Transverse colon (tissue), 4 donors: ENCODE data around the gene SSBP2. TPM values are rescaled to one million over a fixed set of nuclear protein-coding genes. Genes with fewer than 3 reads are reported as not detected.

ENCODE experiments used
- DNase-seq: peaks from one replicate; pipeline ENCODE4 v3.0.0-alpha.2; 2019
- H3K27ac ChIP-seq, 4 donors: fragments of 200-600 bp; sonication (generic); 2 replicates each; pipeline ENCODE4 v1.5.1; 2016 to 2018; ENCODE audit warnings: inconsistent platforms in 4 of 4
- H3K27me3 ChIP-seq: fragments of 200-600 bp; sonication (generic); 2 replicates; pipeline ENCODE4 v1.5.1; 2017; ENCODE audit warnings: inconsistent platforms
- H3K36me3 ChIP-seq, 4 donors: fragments of 200-600 bp; sonication (generic); 2 replicates each; pipeline ENCODE4 v1.5.1; 2017 to 2019; ENCODE audit warnings: inconsistent platforms in 4 of 4
- H3K4me1 ChIP-seq, 4 donors: fragments of 200-600 bp; sonication (generic); 2 replicates each; pipeline ENCODE4 v1.5.1; 2017 to 2020; ENCODE audit warnings: inconsistent platforms in 4 of 4
- H3K4me3 ChIP-seq, 4 donors: fragments of 200-600 bp; sonication (generic); 1 replicate in 1 of 4; 2 replicates in 3 of 4; pipeline versions ENCODE4 v1.5.1 to v1.6.1; 2017 to 2019; ENCODE audit warnings: inconsistent platforms in 4 of 4
- H3K9me3 ChIP-seq, 2 donors: fragments of 200-600 bp; sonication (generic); 2 replicates each; pipeline ENCODE4 v1.5.1; 2017 to 2019; ENCODE audit warnings: inconsistent platforms in 2 of 2
- EP300 ChIP-seq: sonication (generic); formaldehyde crosslinking; IDR thresholded peaks from one replicate; pipeline ENCODE4 v1.6.1; 2017; ENCODE audit warnings: antibody characterized with exemption, low read depth
- POLR2A ChIP-seq: fragments of 450-650 bp; IDR thresholded peaks from one replicate; pipeline ENCODE4 v1.6.1; 2016; ENCODE audit warnings: antibody characterized with exemption, mild to moderate bottlenecking, moderate library complexity
- POLR2AphosphoS5 ChIP-seq, 3 donors: sonication (generic); formaldehyde crosslinking; IDR thresholded peaks; one replicate each; pipeline ENCODE4 v1.6.1; 2016; ENCODE audit warnings: antibody characterized with exemption in 3 of 3
- WGBS, 2 donors: methylation state at CpG; one replicate each; pipeline ENCODE4 v1.1.5; 2018; ENCODE audit warnings: low coverage in 1 of 2; 5-methylcytosine and 5-hydroxymethylcytosine counted together
- in situ Hi-C, 4 donors: fragments of 200-750 bp; cut with MboI; loops; one replicate each; pipeline versions ENCODE4 v1.15.0 to v1.15.1; 2017; ENCODE audit warnings: low sequenced_read_pairs in 3 of 4, low pct_ligation_motif_present in 1 of 4, low pct_unique_long_range_greater_than_20kb in 1 of 4
- intact Hi-C: fragments of 100-400 bp; cut with DNase I; formaldehyde crosslinking; loops from one replicate; pipeline ENCODE4 v1.15.1; 2023; ENCODE audit warnings: low total_unique reads
- total RNA-seq, 4 donors: library from RNA; depleted of rRNA; stranded (reverse); fragments of >200 nt; gene quantifications; one replicate each; pipeline ENCODE4 v1.1.0, GENCODE V29; 2016
- TF ChIP-seq, protein P1 (sequence below), 5 experiments: fragments of 200-600 bp in 3 of 5; fragments of 450-650 bp in 2 of 5; sonication (generic) in 3 of 5; IDR thresholded peaks; 1 replicate in 2 of 5; 2 replicates in 3 of 5; pipeline ENCODE4 v1.5.1; 2016 to 2017; ENCODE audit warnings: antibody characterized with exemption in 5 of 5, inconsistent platforms in 3 of 5, mild to moderate bottlenecking in 2 of 5, moderate library complexity in 1 of 5

SSBP2 gene
- total RNA-seq, 4 donors from 2014 or later, result 22.8 to 50.4 (median 34.4) TPM

DNA sequence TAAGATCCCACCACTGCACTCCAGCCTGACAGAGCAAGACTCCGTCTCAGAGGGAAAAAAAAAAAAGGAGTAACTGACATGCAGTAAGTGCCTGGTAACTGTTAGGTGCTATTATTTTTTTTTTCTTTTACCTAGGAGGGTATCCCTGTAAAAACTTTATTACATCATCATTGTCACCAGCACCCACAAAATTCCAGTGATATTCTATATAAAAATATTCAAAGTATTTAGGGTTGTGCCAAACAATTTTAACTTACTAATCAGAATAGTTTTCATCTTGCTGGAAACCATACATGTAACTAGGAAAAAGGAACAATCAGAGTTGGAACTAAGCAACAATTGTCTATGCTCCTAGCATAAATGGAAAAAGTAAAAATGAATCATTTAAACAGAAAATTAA is 112.4 kb downstream of the SSBP2 start:
- no peaks in the 10 kb centered on the region for H3K36me3 ChIP-seq
- no peak overlapping the region for H3K27ac ChIP-seq
- DNase-seq, result no peak
- H3K9me3 ChIP-seq, result no peaks in the 10 kb centered on the region
- H3K27me3 ChIP-seq, result no peaks in the 10 kb centered on the region
- peaks cover 0 to 8% (median 0%) of the 10 kb centered on the region in 4 donors for H3K4me1 ChIP-seq
- no peak overlapping the region for H3K4me3 ChIP-seq
- in situ Hi-C loops, result no loop called here
- TF ChIP-seq POLR2A, result no peak
- TF ChIP-seq, protein P1, sequence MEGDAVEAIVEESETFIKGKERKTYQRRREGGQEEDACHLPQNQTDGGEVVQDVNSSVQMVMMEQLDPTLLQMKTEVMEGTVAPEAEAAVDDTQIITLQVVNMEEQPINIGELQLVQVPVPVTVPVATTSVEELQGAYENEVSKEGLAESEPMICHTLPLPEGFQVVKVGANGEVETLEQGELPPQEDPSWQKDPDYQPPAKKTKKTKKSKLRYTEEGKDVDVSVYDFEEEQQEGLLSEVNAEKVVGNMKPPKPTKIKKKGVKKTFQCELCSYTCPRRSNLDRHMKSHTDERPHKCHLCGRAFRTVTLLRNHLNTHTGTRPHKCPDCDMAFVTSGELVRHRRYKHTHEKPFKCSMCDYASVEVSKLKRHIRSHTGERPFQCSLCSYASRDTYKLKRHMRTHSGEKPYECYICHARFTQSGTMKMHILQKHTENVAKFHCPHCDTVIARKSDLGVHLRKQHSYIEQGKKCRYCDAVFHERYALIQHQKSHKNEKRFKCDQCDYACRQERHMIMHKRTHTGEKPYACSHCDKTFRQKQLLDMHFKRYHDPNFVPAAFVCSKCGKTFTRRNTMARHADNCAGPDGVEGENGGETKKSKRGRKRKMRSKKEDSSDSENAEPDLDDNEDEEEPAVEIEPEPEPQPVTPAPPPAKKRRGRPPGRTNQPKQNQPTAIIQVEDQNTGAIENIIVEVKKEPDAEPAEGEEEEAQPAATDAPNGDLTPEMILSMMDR (IDR thresholded peaks at IDR 0.05), result no peak
- no peak for TF ChIP-seq POLR2AphosphoS5 (IDR thresholded peaks at IDR 0.05)
- no peak for TF ChIP-seq EP300
- intact Hi-C loops, result no loop called here
- WGBS, 2 donors, result 73 to 86% methylated on average over 1 of the region's 1 CpG

DNA sequence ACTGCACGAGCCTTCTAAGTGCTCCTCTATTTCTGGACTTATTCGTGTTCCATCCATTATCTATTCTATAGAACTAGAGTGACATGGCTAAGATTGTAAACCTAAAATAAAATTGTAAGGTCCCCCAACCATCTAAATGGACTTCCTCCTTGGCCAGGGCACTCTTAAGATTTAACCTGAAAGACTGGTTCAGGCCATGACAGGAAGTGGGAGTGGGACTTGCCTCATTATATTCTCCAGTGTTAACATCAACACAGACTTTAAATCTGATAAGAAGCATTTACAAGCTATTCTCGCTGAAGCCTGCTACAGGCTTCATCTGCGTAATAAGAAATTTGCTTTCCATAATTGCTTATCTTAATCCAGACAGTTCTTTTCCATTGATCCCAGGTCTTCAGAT is 117.0 kb downstream of the SSBP2 start:
- 81 to 90% methylated on average over 4 of the region's 4 CpGs for WGBS, 2 donors
- no peak for DNase-seq
- Histone ChIP-seq H3K4me1 (peaks cover 0 to 4% (median 0%) of the 10 kb centered on the region in 4 donors), H3K27me3 (no peaks in the 10 kb centered on the region), H3K9me3 (no peaks in the 10 kb centered on the region), H3K36me3 (no peaks in the 10 kb centered on the region), H3K27ac (no peak overlapping the region), H3K4me3 (no peak overlapping the region)
- no peak for TF ChIP-seq POLR2AphosphoS5 (IDR thresholded peaks at IDR 0.05)
- TF ChIP-seq POLR2A, result no peak
- no peak for TF ChIP-seq EP300
- TF ChIP-seq, protein P1 (IDR thresholded peaks at IDR 0.05), result no peak
- in situ Hi-C loops (no loop called here), intact Hi-C loops (no loop called here)

DNA sequence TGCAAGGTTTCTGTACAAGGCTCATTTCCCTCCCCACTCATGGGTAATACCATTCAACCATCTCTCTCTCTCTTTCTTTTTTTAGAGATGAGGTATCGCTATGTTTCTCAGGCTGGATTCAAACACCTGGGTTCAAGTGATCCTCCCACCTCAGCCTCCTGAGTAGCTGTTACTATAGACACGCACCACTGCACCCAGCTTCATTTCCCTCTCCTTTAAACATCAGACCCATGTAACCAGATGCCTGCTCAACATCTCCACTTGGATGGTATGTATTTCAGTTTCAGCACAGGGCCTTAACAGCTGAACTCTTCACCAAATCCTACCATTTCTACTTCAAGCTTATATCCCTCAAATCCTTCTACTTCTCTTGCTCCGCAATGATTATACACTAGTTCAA is 117.4 kb downstream of the SSBP2 start:
- TF ChIP-seq, protein P1 (IDR thresholded peaks at IDR 0.05), result no peak
- no peak for TF ChIP-seq POLR2A
- no peak for TF ChIP-seq POLR2AphosphoS5 (IDR thresholded peaks at IDR 0.05)
- in situ Hi-C loops (no loop called here), intact Hi-C loops (no loop called here)
- no peak overlapping the region for H3K4me3 ChIP-seq
- WGBS, 2 donors, result 96% methylated on average over 3 of the region's 3 CpGs
- H3K9me3 ChIP-seq, result no peaks in the 10 kb centered on the region
- H3K4me1 ChIP-seq, result no peaks in the 10 kb centered on the region
- no peaks in the 10 kb centered on the region for H3K27me3 ChIP-seq
- no peaks in the 10 kb centered on the region for H3K36me3 ChIP-seq
- DNase-seq, result no peak
- no peak overlapping the region for H3K27ac ChIP-seq

DNA sequence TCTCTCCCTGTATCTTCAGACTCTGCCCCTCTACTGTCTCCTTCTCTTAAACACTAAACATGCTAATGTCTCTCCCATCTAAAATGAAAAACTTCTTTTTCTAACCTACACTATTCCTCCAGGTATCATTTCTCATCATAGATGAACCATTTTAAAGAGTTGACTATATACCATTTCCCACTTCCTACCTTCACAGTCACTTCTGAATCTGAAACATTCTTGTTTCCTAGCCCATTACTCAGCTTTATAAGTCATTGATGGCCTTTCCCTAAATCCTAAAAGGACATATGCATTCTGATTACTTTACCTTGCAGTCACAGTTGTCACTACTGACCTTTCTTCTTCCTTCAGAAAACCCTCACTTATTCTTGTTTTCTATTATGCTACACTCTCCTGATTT is 118.2 kb downstream of the SSBP2 start:
- intact Hi-C loops, result no loop called here

More for the DNA sequence above, 118.2 kb downstream of the SSBP2 start:
- Histone ChIP-seq H3K27ac (no peak overlapping the region), H3K27me3 (no peaks in the 10 kb centered on the region), H3K9me3 (no peaks in the 10 kb centered on the region), H3K4me1 (no peaks in the 10 kb centered on the region), H3K4me3 (no peak overlapping the region), H3K36me3 (no peaks in the 10 kb centered on the region)
- in situ Hi-C loops, result no loop called here
- no peak for TF ChIP-seq POLR2AphosphoS5 (IDR thresholded peaks at IDR 0.05)
- no peak for TF ChIP-seq EP300
- TF ChIP-seq POLR2A, result no peak
- TF ChIP-seq, protein P1 (IDR thresholded peaks at IDR 0.05), result no peak
- DNase-seq, result no peak
